ENCODE data around the gene ARRB2.
A peak's percentile ranks its signal among the peaks of the same experiment; 100 is the strongest.

Gene ARRB2

DNA sequence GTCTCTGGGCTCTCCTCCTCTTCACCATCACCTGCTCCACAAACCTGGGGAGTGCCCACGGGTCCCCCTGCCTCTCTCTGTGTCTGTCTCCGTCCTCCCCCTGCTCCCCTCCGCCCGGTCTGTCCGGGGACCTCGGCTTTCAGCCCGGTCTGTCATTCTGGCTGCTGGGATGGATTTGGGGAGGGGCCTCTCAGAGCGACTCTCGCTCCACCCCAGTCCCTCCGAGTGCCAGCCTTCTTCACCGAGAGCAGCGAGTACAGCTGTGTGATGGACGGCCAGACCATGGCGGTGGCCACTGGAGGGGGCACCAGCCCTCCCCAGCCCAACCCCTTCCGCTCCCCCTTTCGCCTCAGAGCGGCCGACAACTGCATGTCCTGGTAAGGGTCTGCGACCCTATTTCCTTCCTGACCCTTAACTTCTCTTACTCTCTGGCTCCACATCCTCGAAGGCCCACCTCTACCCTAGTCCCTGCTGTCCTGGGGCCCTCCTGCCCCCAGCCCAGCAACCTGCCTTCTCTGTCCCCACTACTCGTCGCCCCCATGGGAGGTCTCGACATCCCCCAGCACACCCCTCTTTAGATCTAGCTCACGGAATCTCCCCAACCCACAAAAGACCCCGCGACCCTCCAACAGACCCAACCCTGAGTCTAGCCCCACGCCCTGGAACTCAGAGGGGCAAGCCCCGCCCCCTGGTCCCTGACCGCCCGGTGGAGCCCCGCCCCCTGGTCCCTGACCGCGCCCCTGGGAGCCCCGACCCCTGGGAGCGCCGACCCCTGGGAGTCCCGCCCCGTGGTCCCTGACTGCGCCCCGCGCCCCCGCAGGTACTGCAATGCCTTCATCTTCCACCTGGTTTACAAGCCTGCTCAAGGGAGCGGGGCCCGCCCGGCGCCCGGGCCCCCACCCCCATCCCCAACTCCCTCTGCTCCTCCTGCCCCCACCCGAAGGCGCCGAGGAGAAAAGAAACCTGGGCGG, 34.9 kb downstream of the ARRB2 start:
- intact Hi-C loops (cut with DNase I), result no loop called here
- DNase-seq, result peak in 1 of 10 donors; percentile 77

DNA sequence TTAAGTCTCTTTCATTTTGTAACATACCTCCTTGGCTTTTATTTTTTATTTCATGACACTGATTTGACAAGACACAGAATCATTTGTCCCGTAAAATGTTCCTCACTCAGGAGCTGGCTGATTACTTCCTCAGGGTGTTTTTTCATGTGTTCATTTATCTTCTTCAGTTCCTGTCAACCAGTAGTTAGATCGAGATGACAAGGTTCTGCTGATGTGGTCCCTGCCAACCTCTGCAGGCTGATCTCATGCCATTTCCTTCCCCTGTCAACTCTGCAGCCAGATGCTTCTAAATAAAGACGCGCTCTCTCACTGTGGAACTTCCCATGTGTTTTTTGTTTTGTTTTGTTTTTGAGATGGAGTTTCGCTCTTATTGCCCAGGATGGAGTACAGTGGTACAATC, 37.4 kb downstream of the ARRB2 start:
- DNase-seq, result no peak
- intact Hi-C loops (cut with DNase I), result no loop called here

DNA sequence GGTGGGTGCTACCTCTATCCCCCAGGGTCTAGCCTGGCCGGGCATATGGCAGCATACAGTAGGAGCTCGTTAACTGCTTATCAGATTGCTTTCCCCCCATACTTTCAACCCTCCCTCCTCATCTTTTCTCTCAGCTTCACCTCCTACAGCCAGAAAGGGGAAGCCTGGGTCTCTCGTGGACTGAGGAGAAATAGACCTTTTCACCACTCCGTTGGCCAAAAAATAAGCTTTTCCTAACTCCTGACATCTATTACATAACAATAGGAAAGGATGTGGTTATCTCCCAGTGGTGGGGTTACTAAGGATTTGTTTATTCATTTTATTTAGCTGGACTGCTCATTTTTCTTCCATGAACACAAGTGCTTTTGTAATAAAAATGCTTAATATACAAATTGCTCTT, 38.3 kb downstream of the ARRB2 start:
- intact Hi-C loops (cut with DNase I), result no loop called here
- DNase-seq, result no peak

DNA sequence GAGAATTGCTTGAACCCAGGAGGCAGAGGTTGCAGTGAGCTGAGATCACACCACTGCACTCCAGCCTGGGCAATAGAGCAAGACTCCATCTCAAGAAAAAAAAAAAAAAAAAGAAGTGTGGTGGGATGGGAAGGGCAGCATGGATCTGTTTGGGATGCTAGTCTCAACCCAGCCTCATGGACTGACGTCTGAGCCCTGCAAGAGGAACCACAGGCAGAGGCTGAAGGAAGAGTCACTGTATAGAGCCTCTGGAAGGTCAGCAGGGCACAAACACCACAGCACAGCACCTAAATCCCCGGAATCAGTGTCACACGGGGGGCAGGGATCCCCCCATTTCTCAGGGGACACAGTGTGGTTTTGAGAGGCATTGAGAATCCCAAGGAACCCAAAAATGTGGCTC, 40.2 kb downstream of the ARRB2 start:
- intact Hi-C loops (cut with DNase I), result no loop called here
- DNase-seq, result no peak

DNA sequence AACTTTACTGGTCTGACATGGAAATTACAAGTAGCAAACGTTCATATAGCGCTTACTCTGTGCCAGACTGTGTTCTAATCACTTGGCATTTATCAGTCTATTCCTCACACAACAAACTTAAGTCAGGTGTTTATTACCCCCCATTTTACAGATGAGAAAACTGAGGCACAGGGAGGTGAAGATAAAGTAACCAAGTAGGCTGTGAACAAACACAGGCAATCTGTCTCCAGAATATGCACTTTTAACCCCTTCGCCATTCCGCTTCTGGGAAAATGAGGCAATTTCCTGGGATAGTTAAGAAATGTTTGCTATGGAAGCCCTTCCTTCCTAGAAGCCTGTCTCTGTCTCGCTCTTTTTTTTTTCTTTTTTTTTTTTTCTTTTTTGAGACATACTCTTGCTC, 41.5 kb downstream of the ARRB2 start:
- intact Hi-C loops (cut with DNase I), result no loop called here
- no peak for DNase-seq

DNA sequence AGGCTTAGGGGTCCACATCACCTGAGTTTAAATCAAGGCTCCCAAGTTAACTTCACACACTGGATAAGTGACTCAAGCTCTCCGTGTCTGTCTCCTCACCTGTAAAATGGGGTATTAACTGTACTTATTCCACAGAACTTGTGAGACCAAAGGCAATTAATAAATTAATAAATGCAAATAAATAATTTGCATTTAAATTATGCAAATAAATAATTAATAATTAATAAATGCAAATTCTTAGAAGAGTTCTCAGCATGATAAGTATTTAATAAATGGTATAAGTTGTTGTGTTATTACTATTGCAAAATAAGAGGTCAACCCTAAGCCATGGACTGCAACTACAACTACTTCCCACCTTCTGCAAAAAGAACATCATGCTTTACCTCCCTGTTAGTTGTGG, 43.0 kb downstream of the ARRB2 start:
- intact Hi-C loops (cut with DNase I), result no loop called here
- DNase-seq, result no peak

DNA sequence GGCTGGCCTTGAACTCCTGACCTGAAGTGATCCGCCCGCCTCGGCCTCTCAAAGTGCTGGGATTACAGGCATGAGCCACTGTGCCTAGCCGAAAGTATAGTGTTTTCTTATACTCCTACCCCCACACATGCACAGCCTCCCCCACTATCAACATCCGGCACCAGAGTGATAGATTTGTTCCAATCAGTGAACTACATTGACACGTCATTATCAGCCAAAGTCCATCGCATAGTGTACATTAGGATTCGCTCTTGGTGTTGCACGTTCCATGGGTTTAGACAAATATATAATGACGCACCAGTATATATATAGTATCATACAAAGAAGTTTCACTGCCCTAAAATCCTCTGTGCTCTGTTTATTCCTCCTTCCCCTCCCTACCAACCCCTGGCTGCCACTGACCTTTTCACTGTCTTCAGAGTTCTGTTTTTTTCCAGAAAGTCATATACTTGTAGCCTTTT, 49.4 kb downstream of the ARRB2 start:
- no peak for DNase-seq
- intact Hi-C loops (cut with DNase I), result no loop called here

DNA sequence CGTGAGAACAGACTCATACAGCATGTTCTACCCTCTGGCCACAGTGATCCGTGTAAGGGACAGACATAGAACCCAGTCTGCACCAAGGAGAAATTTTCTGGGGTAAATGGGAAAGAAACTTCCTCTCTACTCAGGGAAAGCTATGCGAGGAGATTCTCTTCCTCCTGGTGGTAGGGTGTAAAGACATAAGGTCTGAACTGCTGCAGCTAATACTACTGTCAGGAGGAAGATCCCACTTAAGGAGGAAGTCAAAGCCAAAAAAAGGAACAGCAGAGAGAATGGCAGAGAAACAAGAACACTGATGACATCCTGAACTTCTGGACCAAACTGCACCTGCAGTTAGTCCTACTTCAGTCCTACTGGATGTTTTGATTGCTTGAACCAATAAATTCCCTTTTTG, 54.2 kb downstream of the ARRB2 start:
- no peak for DNase-seq
- intact Hi-C loops (cut with DNase I), result no loop called here

DNA sequence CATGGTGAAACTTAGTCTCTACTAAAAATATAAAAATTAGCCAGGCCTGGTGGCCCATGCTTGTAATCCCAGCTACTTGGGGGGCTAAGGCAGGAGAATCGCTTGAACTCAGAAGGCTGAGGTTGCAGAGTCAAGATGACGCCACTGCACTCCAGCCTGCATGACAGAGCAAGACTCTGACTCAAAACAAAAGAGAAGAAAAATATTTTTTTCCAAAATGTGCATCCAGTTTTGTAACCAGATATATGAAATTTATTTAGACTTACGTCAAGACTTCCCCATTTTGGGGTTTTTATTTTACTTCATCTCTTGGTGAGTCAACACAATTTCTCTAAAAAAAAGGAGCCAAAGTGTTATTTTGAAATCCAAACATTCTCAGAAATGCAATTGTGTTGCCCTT, 55.8 kb downstream of the ARRB2 start:
- intact Hi-C loops (cut with DNase I), result no loop called here
- DNase-seq, result no peak

DNA sequence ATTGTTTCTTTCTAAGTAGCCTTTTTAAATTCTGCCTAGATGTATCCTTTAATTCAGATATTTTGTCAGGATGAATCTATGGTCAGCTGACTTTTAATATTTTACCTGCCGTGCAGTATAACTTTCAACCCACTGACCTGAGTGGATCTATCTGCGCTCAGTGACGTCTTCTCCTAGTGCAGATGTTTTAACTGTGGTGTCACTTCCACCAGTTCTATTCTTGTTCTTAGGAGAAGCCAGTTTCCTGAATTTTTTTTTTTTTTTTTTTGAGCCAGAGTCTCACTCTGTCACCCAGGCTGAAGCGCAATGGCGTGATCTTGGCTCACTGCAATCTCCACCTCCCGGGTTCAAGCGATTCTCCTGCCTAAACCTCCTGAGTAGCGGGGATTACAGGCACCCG, 56.3 kb downstream of the ARRB2 start:
- intact Hi-C loops (cut with DNase I), result no loop called here
- DNase-seq, result no peak

DNA sequence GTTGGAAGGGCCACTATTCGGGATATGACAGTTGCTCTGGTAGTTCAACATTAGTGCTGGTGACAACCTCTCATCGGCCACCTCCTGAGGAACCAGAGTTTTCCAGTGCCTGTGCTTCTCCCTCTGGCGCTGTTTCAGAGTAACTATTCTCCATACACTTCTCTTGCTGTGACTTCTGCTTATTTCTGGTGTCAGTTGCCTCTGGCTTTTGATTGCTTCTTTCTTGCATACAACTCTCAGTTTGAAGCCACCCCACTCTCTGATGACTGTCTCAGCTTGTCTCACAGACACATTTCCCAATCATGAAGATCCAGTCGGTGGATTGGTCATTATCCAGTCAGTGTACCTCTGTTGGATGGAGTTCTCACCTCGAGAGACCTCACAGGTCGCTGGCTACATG, 57.9 kb downstream of the ARRB2 start:
- intact Hi-C loops (cut with DNase I), result no loop called here
- no peak for DNase-seq

DNA sequence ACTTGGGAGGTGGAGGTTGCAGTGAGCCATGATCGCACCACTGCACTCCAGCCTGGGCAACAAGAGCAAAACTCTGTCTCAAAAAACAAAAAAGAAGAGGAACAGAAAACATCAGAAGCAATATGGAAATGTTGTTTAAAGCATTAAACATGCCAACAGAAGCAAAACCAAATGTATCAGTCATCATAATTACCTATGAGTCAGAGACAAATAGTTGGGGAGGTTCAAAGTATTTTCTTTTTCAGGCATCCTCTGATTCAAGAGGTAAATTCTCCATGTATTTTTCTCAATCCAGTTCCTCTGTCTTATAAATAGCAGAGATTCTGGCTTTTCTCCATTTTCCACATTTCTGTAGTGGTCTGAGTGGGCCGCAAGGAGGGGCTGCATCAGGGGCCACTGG, 59.2 kb downstream of the ARRB2 start:
- intact Hi-C loops (cut with DNase I), result no loop called here
- DNase-seq, result no peak

Data from posterior cingulate gyrus (tissue), 11 donors.